ENCODE results near the gene GRN.
"Not testable (repeated sequence)": the region's sequence is repeated elsewhere in the genome, so short reads cannot be mapped to it uniquely, and the experiment has no call there.

Gene GRN

GRCh38 chr17:44347206-44348055 lies 2.3 kb downstream of the GRN start:
- not testable (repeated sequence) for DNase-seq

- DNase-seq = no peak
Observed at GRCh38 chr17:44348234-44348987, 3.3 kb downstream of the GRN start.

- no peak for DNase-seq
Observed at GRCh38 chr17:44348988-44349364, 3.9 kb downstream of the GRN start.

GRCh38 chr17:44349553-44350070 lies 4.5 kb downstream of the GRN start:
- no peak for DNase-seq

- no peak for DNase-seq
Observed at GRCh38 chr17:44350733-44351226, 5.7 kb downstream of the GRN start.

GRCh38 chr17:44351464-44351863 lies 6.4 kb downstream of the GRN start:
- no peak for DNase-seq

GRCh38 chr17:44351961-44352827 lies 7.1 kb downstream of the GRN start:
- no peak for DNase-seq

GRCh38 chr17:44352828-44353671 lies 7.9 kb downstream of the GRN start:
- DNase-seq = no peak

GRCh38 chr17:44353672-44354331 lies 8.7 kb downstream of the GRN start:
- no peak for DNase-seq

GRCh38 chr17:44354582-44355561 lies 9.8 kb downstream of the GRN start:
- DNase-seq = no peak

GRCh38 chr17:44355642-44356099 lies 10.6 kb downstream of the GRN start:
- DNase-seq = no peak

- no peak for DNase-seq
Observed at GRCh38 chr17:44356241-44356640, 11.1 kb downstream of the GRN start.

- no peak for DNase-seq
Observed at GRCh38 chr17:44358066-44358465, 13.0 kb downstream of the GRN start.

GRCh38 chr17:44359006-44359405 lies 13.9 kb downstream of the GRN start:
- no peak for DNase-seq

- DNase-seq = no peak
Observed at GRCh38 chr17:44359458-44360143, 14.5 kb downstream of the GRN start.

- DNase-seq = no peak
Observed at GRCh38 chr17:44360144-44360533, 15.0 kb downstream of the GRN start.

GRCh38 chr17:44360826-44361225 lies 15.7 kb downstream of the GRN start:
- no peak for DNase-seq

- no peak for DNase-seq
Observed at GRCh38 chr17:44361292-44362260, 16.5 kb downstream of the GRN start.
